Tongue (tissue), 2 donors: ENCODE measurements around the gene PRKAR2A. TPM values are rescaled to one million over a fixed set of nuclear protein-coding genes. Genes with fewer than 3 reads are reported as not detected.

ENCODE experiments used
- DNase-seq: peaks from one replicate; pipeline ENCODE4 v3.0.0-alpha.2; 2015
- total RNA-seq: library from RNA; depleted of rRNA; stranded (reverse); fragments of >200 nt; gene quantifications from one replicate; pipeline ENCODE4 v1.2.3, GENCODE V29; 2014

The PRKAR2A gene
- total RNA-seq, result 37.0 TPM

DNA sequence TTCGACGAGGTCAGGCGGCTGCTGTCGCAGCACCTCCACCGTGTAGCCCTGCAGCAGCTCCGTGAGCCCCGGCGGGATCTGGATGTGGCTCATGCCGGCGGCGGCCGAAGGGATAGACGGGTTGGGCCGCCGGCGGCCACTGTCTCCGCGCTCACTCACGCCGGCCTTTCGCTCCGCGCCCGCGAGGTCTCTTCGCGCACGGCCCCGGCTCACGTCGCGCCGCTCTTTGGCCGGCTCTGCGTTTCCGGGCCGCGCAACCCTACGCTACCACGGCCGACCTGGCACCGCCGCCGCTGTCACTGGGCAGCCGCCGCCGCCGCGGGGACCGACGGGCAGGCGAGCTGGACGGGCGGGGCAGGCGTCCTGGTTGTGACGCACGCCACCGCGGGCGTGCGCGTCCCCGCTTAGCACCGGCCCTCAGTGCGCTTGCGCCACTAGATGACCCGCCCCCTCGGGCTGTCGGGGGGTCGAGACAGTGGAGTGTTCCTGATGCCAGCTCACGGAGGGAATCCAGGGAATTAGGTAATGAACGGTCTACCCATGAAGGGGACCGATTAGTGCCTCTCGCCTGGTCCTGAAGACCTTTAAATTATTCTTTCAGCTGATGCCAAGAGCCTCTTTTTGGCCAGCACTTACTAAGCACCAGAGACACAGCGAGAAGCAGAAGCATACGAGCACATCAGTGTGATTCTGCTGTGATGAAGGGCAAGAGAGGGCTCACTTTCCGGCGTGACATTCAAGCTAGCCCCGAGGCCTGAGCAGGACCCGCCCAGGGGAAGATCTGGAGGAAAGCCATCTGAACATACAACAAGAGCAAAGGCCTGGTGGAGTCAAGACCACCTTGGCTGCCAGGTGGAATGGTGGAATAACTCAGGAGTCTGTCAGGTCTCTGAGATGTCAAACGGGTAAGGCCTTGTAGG is at the start of gene PRKAR2A:
TSS of gene PRKAR2A (minus strand) at position 371 of the 920 bp plus-strand sequence. CDS start at position 93, 278 bp downstream.
- peak; percentile 96 for DNase-seq

DNA sequence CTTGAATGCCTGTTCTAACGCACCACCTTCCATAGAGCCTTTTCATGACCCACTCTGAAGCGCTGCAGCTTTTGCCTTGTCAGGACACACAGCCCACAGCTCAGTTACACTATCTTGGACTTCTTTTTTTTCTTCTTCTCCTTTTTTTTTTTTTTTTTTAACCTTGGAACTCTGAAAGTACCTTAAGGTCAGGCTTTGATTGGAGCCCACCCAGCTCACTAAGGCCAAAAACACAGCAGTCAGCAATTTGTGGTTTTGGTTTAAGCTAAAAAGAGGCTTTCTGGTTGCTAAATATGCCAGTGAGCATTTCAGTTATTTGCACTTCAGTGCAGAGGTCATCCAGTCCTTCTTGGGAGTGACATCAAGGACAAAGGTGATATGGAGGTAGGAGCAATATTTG is 49.3 kb upstream of the PRKAR2A start:
- peak; percentile 2 for DNase-seq

DNA sequence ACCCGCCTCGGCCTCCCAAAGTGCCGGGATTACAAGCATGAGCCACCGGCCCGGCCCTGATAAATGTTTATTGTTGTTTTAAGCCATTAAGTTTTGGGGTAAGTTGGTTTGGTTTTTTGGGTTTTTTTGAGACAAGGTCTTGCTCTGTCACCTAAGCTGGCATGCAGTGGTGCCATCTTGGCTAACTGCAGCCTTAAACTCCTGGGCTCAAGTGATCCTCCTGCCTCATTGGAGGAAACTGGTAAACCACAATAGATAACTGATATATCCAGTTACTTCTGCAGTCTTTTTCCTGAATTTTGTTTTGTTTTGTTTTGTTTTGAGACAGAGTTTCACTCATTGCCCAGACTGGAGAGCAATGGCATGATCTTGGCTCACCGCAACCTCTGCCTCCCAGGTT is 46.8 kb upstream of the PRKAR2A start:
- no peak for DNase-seq

DNA sequence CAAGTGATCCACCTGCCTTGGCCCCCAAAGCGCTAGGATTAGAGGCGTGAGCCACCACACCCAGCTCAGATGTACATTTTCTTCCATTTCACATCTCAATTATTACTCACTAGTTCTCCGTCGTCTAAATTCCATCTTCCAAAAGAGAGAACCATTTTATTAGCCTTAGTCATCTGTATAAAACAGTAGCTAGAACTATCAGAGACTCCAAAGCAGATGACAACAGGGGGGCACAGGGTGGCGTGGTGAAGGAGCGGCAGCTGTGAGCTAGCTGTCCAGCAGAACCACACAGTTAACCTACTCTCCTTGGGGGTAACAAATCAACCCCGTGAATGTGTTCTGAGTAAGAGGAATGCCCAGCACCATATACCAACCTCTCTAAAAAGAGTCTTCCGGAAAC is 43.9 kb upstream of the PRKAR2A start:
- DNase-seq, result no peak

DNA sequence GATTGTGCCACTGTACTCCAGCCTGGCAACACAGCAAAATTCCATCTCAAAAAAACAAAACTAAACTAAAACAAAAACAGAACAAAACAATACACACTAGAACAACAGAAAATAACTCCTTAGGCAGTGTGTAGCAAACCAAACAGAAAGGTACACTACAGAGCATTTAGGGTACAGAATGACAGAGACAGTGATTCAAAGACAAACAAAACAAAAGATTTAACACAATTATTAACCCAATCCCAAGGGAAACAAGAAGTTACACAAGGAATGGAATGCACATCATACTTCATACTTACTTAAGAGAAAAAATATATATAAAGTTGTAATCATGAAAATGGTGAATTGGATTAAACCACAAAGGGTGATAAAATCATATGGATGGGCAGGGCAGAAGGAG is 38.1 kb upstream of the PRKAR2A start:
- DNase-seq, result no peak

DNA sequence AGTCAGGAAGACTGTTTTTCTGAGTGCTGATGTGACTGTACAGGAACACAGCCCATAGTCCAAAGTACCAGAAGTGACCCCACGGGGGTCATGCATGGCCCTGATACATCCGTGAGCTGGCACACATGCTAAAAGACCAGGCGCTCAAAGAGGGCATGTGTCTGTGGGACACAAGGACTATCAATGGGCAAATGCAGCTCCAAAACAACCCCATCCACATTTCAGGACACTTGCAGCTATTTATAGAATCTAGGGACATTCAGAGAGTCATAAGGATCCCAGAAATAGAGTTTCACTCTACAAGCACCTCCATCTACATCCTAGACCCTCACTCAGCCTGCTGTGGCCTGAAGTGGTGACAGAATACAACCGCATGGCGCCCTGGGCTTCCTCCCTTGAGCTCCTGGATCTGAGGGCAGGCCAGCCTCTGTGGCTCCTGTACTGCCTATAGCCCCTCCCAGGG is 34.0 kb upstream of the PRKAR2A start:
- DNase-seq, result peak; percentile 1

DNA sequence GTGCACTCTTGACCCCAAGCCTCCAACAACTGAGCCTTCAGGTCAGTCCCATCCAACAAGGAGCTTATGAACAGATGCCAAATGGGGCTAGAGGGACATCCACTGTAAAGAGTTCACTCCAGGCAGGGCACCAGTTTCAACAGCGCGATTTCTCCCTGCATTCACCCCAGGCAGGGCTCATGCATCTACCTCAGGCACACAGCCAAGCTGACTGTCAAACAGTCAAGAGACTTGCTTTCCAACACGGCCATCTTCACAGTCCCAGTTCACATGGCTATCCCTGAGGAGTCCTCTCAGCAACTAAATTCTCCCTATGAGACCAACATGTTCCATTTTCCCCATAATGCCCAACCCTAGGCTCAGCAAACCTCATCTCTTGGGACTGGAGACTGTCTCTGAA is 33.3 kb upstream of the PRKAR2A start:
- no peak for DNase-seq

DNA sequence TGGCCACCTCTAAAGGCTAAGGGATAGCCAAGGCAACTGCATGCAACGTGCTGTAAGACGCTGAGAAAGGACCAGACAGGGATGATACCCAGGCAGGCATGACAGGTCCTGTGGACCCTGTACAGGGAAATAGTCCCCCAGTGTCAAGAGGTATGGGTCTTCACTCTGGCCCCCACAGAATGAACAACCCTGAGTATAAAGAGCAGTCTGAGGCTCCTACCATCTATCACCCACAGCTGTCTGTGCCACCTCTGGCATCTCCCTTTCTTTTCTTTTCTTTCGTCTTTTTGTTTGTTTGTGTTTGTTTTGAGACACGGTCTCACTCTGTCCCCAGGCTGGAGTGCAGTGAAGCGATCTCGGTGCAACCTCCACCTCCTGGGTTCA is 32.3 kb upstream of the PRKAR2A start:
- DNase-seq, result no peak

DNA sequence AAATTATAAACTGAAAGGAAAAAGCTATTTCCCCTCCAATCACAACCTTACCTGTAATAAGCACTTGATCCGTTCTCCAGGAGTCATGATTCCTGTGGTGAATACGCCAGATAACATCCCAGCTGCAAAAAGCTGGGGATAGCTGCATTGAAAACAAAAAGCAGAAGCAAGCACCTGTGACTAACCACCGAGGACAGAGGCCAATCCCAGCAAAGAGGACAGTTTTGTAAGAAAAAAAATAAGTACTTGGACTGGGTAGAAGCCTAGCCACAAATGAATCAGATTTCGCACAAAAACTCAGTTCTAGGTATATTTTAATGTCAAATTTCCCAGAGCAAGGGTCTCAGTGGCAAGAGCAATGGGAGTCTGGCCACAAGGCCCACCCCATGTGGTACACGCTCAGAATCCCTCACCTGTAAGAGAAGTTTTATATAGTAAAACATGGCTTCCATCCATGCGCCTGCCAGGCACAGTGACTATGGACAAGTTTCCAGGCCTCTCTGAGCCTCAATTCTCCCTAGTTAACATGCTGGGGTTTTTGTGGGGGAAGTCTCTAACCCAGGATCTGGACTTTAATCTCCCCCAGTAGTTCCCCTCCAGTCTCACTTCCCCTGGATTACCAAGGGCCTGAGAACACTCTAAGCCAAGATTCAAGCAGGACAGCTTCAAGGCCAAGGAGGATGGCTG is 31.8 kb upstream of the PRKAR2A start:
- DNase-seq, result no peak

DNA sequence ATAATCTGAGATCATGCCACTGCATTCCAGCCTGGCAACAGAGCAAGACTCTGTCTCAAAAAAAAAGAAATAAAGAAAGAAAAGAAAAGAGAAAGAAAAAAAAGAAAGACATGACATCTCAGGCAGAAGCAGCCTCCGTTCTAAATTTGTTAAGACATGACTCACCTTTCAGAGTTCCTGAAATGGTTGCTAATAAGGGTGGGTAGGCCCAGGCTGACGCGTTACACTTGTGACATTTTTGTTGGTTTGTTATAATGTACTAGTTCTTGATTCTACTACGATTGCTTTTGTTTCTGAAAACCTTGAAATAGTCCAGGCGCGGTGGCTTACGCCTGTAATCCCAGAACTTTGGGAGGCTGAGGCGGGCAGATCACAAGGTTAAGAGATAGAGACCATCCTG is 30.0 kb upstream of the PRKAR2A start:
- no peak for DNase-seq

DNA sequence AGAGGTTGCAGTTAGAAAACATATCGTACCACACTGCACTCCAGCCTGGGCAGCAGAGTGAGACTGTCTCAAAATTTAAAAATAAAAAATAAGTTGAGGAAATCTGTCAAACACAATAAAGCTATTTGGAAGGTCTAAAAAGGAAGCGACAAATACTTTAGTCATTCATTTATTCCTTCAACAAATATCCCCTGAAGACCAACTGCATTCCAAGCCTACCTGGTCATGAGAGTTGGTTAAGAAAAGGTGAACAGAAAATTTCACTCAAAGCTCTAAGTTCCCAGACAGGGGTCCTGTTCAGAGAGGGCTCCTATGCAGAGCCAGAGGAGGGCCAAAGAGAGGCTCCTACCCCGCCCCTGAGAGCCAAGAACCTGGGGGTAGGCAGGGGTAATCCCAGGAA is 15.4 kb upstream of the PRKAR2A start:
- no peak for DNase-seq

DNA sequence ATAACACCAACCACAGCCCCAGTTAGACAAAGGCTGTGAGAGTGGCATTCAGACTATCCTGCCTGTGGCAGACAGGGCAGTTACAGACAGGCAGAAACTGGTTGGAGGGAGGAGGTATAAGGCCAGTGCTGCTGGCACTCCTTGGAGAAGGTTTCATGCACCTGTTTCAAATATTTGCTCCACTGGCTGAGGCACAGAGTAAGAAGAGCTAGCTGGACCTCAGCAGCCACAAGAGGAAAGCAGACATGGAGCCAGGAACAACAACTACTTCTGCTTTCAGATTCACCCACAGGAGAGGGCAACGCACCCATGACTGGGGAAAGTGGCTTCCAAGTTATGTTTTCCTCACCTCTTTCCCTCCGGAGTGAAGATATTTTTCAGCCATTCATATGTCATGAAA is 11.5 kb upstream of the PRKAR2A start:
- peak; percentile 12 for DNase-seq

DNA sequence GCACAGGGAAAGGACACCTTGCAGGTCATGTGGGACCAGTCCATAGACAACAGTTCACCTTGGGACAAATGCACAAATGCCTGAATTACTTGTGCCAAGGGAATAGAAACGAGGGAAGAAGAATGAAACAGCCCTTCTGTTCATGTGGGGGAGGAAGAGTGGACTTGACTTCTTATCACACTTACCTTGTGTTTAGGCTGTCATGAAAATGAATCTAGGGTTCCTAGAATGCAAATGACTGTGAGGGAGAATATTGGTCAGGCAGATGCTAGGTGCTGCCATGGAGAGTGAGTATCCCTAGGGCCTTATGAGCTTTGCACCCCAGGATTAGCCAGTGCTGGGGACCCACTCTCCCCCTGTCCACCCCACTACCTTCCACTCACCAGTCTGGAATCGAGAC is 11.0 kb upstream of the PRKAR2A start:
- no peak for DNase-seq

DNA sequence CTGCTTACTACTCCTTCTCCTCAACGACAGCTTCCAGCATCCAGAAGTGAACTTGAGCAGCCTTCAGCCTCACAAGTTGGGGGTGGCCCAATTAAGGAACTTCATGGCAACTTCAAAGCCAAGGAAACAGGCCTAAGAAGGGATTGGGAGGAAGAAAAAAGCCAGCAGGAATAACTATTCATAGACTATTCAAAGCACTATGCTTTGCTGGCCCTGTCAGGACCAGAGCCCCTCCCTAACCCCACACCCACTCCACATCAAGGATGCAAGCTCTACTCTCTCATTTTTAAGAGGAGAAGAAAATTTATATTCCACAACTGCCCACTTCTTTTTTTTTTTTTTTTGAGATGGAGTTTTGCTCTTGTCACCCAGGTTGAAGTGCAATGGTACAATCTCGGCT is 10.0 kb upstream of the PRKAR2A start:
- DNase-seq, result no peak

DNA sequence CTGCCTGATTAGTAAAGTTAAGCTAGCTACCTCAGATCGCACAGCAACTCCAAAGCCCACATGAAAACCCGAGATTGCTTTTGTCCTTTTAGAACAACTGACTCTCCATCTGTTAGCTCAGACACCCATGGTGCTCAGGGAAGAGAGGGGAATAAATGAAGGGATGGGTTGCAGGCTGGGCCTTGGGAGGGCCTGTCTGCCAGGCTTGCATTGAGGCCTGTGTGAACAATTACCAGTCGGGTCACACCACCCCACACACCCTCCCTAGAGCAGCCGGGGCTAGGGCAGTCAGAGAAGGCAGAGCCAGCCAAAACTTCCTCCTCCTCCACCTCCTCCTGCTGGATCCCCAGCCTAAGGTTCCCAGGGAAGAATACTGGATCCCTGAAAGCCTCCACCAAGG is 8.8 kb upstream of the PRKAR2A start:
- DNase-seq, result no peak

DNA sequence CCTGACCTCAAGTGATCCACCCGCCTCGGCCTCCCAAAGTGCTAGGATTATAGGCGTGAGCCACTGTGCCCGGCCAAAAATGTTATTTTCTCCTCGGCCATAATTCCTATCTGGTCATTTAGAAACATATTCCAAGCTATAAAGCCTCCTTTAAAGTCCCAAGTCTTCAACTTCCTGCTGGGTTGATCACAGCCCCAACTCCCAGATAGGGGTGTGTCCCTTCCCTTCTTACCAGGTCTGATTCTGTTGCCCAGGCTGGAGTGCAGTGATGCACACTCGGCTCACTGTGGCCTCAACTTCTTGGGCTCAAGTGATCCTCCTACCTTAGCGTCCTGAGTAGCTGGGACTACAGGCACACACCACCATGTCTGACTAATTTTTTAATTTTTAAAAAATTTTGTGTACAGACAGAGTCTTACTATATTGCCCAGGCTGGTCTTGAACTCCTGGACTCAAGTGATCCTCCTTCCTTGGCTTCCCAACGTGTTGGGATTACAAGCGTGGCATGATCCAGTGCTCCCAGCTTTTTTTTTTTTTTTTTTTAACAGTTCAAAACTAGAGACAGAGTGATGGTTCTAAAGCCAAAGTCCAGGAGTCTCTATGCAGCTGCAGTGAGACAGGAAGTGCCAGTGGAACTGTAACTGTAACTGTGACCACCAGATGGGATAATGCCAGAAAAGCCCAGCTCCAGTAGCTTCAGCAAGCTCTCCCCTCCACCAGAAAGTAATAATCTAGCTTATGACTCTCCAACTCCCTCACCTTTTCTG is 8.2 kb upstream of the PRKAR2A start:
- DNase-seq, result peak; percentile 41

DNA sequence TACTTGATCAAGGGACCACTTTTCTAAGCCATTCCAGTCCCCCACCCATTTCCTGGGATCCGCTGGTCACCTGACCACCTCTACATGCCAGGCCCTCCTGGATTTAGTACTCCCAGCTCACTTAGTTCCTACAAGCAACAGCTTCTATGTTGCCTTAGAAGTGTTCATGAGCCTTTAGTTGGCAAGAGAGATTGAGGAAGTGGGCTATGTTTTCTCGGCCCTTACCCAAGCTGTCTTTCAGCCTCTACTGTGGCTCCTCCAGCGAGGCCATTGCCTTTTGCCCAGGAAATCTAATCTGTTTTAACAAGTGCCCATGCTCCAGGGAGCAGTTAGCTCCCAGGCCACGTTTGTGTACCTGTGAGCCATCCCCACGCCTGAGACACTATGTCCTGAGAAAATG is 4.5 kb upstream of the PRKAR2A start:
- no peak for DNase-seq

DNA sequence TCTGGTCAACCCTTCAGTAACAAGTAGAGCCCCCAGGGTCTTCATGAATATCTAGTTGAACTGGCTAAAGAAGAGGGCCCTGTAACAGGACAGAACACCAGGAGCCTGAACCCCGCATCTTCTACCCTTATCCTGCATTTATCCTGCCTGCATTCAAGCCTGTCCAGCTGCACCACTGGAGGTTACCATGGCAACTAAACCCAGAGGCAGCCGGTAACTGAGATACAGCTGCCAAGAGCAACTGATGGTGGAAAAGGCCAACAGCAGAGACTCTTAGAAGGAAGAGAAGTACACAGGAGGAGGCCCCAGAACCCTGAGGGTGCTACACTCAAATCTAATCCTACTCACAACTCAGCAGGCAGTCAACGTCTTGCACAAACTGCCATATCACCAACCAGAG is 3.7 kb upstream of the PRKAR2A start:
- peak; percentile 83 for DNase-seq

DNA sequence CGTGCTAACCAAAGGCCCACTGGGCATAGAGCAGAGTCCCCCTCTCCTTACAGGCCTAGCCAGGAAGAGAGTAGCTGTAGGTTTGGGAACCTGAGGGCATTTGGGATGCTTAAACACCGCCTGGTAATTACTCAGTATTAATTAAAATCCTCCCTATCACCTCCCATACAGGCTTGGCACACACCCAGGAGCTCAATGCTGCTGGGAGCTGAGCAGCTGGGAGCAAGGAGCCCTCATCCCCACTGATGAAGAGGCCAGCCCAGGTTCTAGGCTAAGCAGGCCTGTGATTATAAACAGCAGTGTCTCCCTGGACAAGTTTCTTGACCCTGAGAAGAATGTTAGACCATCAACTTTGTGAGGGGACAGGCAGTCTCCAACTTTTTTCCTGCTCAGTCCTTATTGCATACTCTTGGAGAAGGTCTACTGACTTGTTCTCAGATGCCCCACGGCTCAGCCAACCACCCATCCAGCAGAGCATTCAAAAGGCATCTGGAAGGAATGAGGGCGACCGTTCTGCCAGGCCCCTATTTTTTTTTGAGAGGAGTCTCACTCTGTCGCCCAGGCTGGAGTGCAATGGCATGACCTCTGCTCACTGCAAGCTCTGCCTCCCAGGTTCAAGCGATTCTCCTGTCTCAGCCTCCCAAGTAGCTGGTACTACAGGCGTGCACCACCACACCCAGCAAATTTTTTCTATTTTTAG is 1.3 kb upstream of the PRKAR2A start:
- DNase-seq, result no peak

DNA sequence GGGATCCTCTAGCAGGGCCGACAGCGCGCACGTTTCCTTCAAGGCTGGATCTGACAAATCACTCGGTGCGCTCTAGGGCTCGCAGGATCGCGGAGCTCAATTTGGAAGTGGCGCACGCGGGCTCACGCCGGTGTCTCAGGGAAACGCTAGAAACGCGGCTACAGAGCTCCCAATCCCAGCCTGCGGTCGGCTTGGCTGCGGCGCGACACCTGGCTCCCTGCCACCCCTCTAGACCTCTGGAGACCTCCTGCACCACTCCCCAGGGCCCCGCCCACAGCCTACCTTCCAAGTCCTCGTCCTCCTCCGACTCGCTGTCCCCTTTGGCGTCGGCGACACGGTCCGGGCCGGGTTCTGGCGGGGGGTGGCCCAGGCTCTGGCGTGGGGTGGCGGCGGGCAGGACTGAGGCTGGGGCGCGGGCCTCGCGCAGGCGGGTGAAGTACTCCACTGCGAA is 596 bp downstream of the PRKAR2A start:
- DNase-seq, result peak; percentile 77

DNA sequence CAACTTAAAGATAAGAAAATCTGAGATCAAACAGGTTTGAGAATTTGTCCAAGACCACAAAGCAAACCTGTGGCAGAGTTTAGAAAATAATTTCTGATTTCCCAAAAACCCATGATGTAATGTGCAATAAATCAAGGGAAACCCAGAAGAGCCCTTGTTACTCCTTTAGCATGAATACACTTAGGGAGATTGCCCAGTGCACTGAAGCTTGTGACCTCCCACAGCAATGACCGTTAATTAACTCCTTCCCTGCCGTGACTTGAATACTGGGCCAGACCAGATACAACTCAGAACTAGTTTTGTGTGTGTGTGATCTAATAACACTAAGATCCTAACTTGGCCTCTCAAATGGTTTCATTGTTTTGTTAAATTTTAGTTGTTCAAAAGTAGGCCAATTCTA is 2.5 kb downstream of the PRKAR2A start:
- no peak for DNase-seq

DNA sequence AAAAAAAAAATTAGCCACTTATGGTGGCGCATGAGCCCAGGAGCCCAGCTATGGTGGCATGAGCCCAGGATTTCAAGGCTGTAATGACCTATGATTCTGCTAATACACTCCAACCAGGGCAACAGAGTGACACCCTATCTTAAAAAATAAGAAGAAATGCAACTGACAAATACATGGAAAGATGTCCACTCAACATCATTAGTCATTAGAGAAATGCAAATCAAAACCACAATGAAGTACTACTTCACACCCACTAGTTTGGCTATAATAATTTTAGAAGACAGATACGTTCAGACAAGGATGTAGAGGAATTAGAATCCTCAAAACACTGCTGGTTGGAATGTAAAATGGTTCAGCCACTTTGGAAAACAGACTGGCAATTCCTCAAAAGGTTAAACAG is 10.5 kb downstream of the PRKAR2A start:
- no peak for DNase-seq
